Heart left ventricle (tissue), 16 donors: ENCODE results near the gene FRS2. TPM values are rescaled to one million over a fixed set of nuclear protein-coding genes. Genes with fewer than 3 reads are reported as not detected.
A peak's percentile ranks its signal among the peaks of the same experiment; 100 is the strongest.

Source experiments
- ATAC-seq, 4 donors: fragments of 200-7000 bp; cut with Tn5 transposase; one replicate each; pipeline ENCODE4 v1.9.1; 2020 to 2022; ENCODE audit warnings: moderate library complexity in 4 of 4, mild to moderate bottlenecking in 3 of 4, moderate number of reproducible peaks in 1 of 4
- DNase-seq, 5 donors: peaks; one replicate each; pipeline ENCODE4 v3.0.0-alpha.2; 2020
- H3K27ac ChIP-seq, 12 donors: fragments of 200-600 bp; sonication (generic) in 4 of 12; one replicate each; pipeline versions ENCODE4 v1.5.0 to v1.8.0; 2016 to 2022; ENCODE audit warnings: mild to moderate bottlenecking in 2 of 12
- H3K27me3 ChIP-seq, 9 donors: fragments of 200-600 bp; sonication (generic) in 2 of 9; one replicate each; pipeline versions ENCODE4 v1.5.1 to v1.8.0; 2016 to 2022; ENCODE audit warnings: mild to moderate bottlenecking in 3 of 9
- H3K36me3 ChIP-seq, 9 donors: fragments of 200-600 bp; sonication (generic) in 2 of 9; one replicate each; pipeline versions ENCODE4 v1.5.0 to v1.8.0; 2018 to 2022; ENCODE audit warnings: mild to moderate bottlenecking in 2 of 9
- H3K4me1 ChIP-seq, 12 donors: fragments of 200-600 bp; sonication (generic) in 4 of 12; one replicate each; pipeline versions ENCODE4 v1.5.0 to v1.8.0; 2016 to 2022; ENCODE audit warnings: mild to moderate bottlenecking in 3 of 12
- H3K4me3 ChIP-seq, 12 donors: fragments of 200-600 bp; sonication (generic) in 4 of 12; one replicate each; pipeline versions ENCODE4 v1.5.0 to v1.8.0; 2017 to 2022; ENCODE audit warnings: mild to moderate bottlenecking in 9 of 12, moderate library complexity in 4 of 12
- H3K9me3 ChIP-seq, 12 donors: fragments of 200-600 bp; sonication (generic) in 4 of 12; one replicate each; pipeline versions ENCODE4 v1.5.0 to v1.8.0; 2016 to 2022; ENCODE audit warnings: mild to moderate bottlenecking in 1 of 12
- CTCF ChIP-seq, 12 donors: fragments of 200-600 bp; sonication (generic) in 4 of 12; IDR thresholded peaks; one replicate each; pipeline versions ENCODE4 v1.5.0 to v1.8.0; 2018 to 2022; ENCODE audit warnings: antibody characterized with exemption in 12 of 12, mild to moderate bottlenecking in 5 of 12
- POLR2A ChIP-seq, 2 donors: fragments of 450-650 bp; IDR thresholded peaks; one replicate each; pipeline ENCODE4 v1.6.1; 2017; ENCODE audit warnings: antibody characterized with exemption in 2 of 2, mild to moderate bottlenecking in 2 of 2, moderate library complexity in 2 of 2
- WGBS, 4 donors: extraction: QIAGEN DNeasy Blood & Tissue Kit in 2 of 4; methylation state at CpG; one replicate each; pipeline versions ENCODE4 v1.1.5 to v1.1.7; 2013 to 2018; 5-methylcytosine and 5-hydroxymethylcytosine counted together
- intact Hi-C, 10 donors: fragments of 100-400 bp; cut with DNase I; formaldehyde crosslinking; loops; one replicate each; pipeline versions ENCODE4 v1.11.1 to v1.14.2; 2022
- polyA plus RNA-seq, 2 donors: library from polyadenylated mRNA; stranded (reverse); fragments of 200-250 nt; gene quantifications; one replicate each; pipeline ENCODE4 v1.2.3, GENCODE V29; 2013
- total RNA-seq, 9 donors: library from RNA; depleted of rRNA in 2 of 9; stranded (reverse); fragments of >200 nt in 2 of 9; fragmentation: NEBNext Ultra II Directional in 3 of 9; extraction: Animal tissue kit (Norgen Biotek cat#: 25700) in 3 of 9; gene quantifications; one replicate each; pipeline versions ENCODE4 v1.1.0 to v1.2.4, GENCODE V29; 2016 to 2023
- donor health status: ischemic (EF 13 %, LVEDD 7.1; RV severe dilation, severe dysfunction).
- donor health status: healthy with polysubstance abuse.
- donor health status: DM: no; HTN: yes; CAD: no.
- donor health status: DM: no; HTN: no; CAD: no.
- donor health status: ischemic (EF 25% LVEDD 6.9; RV normal size, moderate dysfunction).
- donor health status: ischemic (EF 25% LVEDD 5.7; RV mildly dilated, moderate dysfunction).
- donor health status: healthy.
- donor health status: DM: yes; HTN: yes; CAD: no.
- donor health status: ischemic (EF 35%, LVEDD 5.7; RV mildly dilated, moderate dysfunction).
- donor health status: nonischemic (EF 11% LVEDD 7.7; RV severe dilation, severe dysfunction).
- donor health status: DM: yes; HTN: yes; CAD: no.
- donor health status: PGD.
- donor health status: ischemic (EF 29% LVEDD 5.4; RV normal size, mild dysfunction).
- donor health status: nonischemic (EF 23%, LVEDD 6.1; RV moderate dilation, normal function).

The FRS2 gene
- total and polyA plus RNA-seq, 11 donors = 2.6 to 33.9 (median 20.3) TPM

- Histone ChIP-seq H3K27me3 (no peaks in the 10 kb centered on the region), H3K36me3 (peaks cover 0 to 12% (median 0%) of the 10 kb centered on the region in 9 donors), H3K4me3 (no peak overlapping the region), H3K4me1 (no peaks in the 10 kb centered on the region), H3K9me3 (peaks cover 0 to 19% (median 1%) of the 10 kb centered on the region in 12 donors), H3K27ac (no peak overlapping the region)
- intact Hi-C loops = no loop called here
- WGBS, 4 donors = 95 to 98% (median 97%) methylated on average over 7 of the region's 7 CpGs
- no peak for DNase-seq
- TF ChIP-seq POLR2A (IDR thresholded peaks at IDR 0.05) = no peak
- TF ChIP-seq CTCF (IDR thresholded peaks at IDR 0.05) = no peak
- no peak for ATAC-seq
These were observed 76.7 kb downstream of the FRS2 start for GRCh38 chr12:69546693-69547438.

GRCh38 chr12:69548687-69549086 lies 78.5 kb downstream of the FRS2 start:
- Histone ChIP-seq H3K4me1 (peaks cover 0 to 2% (median 0%) of the 10 kb centered on the region in 12 donors), H3K4me3 (no peak overlapping the region), H3K36me3 (peaks cover 0 to 5% (median 0%) of the 10 kb centered on the region in 9 donors), H3K27ac (no peak overlapping the region), H3K9me3 (peaks cover 0 to 15% (median 1%) of the 10 kb centered on the region in 12 donors), H3K27me3 (no peaks in the 10 kb centered on the region)
- intact Hi-C loops = no loop called here
- DNase-seq = no peak
- no peak for ATAC-seq
- TF ChIP-seq CTCF (IDR thresholded peaks at IDR 0.05) = no peak
- TF ChIP-seq POLR2A (IDR thresholded peaks at IDR 0.05) = no peak

GRCh38 chr12:69550569-69551350 lies 80.6 kb downstream of the FRS2 start:
- Histone ChIP-seq H3K4me1 (peaks cover 0 to 6% (median 0%) of the 10 kb centered on the region in 12 donors), H3K4me3 (no peak overlapping the region), H3K27me3 (no peaks in the 10 kb centered on the region), H3K27ac (no peak overlapping the region), H3K9me3 (no peaks in the 10 kb centered on the region), H3K36me3 (peaks cover 0 to 3% (median 0%) of the 10 kb centered on the region in 9 donors)
- intact Hi-C loops = no loop called here
- no peak for DNase-seq
- no peak for TF ChIP-seq POLR2A (IDR thresholded peaks at IDR 0.05)
- TF ChIP-seq CTCF (IDR thresholded peaks at IDR 0.05) = no peak
- no peak for ATAC-seq
- WGBS, 4 donors = 83 to 93% (median 91%) methylated on average over 8 of the region's 8 CpGs

GRCh38 chr12:69553628-69554248 lies 83.5 kb downstream of the FRS2 start:
- Histone ChIP-seq H3K9me3 (no peaks in the 10 kb centered on the region), H3K4me1 (peaks cover 0 to 10% (median 3%) of the 10 kb centered on the region in 12 donors), H3K27ac (peak overlapping the region in 1 of 12 donors; percentile 7), H3K27me3 (no peaks in the 10 kb centered on the region), H3K36me3 (peaks cover 0 to 4% (median 0%) of the 10 kb centered on the region in 9 donors), H3K4me3 (no peak overlapping the region)
- 49 to 56% (median 50%) methylated on average over 2 of the region's 2 CpGs for WGBS, 4 donors
- peak in 3 of 4 donors; percentile 55 to 63 (median 57) for ATAC-seq
- TF ChIP-seq CTCF (IDR thresholded peaks at IDR 0.05) (no peak), POLR2A (IDR thresholded peaks at IDR 0.05) (no peak)
- intact Hi-C loops = no loop called here
- DNase-seq = peak in 1 of 5 donors; percentile 9
